ENCODE results near the gene LRPAP1. TPM values are rescaled to one million over a fixed set of nuclear protein-coding genes. Genes with fewer than 3 reads are reported as not detected.

The LRPAP1 gene
- polyA plus RNA-seq, 2 of the 4 experiments (the other 2 are of a cell fraction): 64.3 to 81.1 TPM

DNA sequence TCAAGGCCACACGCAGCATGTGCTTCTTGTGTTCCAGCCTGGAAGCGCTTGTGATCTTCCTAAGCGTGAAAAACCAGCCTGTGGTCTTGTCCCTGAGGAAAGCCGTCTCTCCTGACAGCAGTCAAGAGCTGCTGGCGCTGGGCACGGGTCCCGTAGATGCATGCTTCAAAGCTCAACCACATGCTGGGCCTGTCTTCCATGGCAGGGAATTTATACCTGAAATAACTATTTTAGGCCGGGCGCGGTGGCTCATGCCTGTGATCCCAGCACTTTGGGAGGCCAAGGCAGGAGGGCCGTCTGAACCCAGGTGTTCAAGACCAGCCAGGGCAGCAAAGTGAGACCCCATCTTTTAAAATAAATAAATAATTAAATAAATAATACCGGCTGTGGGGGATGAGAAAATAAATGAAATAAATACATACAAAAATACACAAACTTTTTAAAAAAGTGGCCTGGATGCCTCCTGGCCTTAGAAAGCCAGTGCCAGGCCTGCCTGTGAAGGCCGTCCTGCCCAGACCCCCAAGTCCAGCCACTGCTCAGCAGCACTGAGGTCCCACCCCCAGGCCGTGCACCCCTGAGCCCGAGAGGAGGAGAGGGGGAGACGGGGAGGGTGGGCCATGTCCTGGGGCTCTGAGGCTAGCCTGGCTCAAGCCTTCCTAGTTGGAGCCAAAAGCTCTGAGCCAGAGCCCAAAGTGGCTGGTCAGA is 10.4 kb downstream of the LRPAP1 start:
- no peak for DNase-seq (ENCODE audit: low read depth in 1 of 2, low spot score in 1 of 2)
- CTCF ChIA-PET: no interaction called here
- Histone ChIP-seq H3K27ac (no peak overlapping the region), H3K9me3 (no peaks in the 10 kb centered on the region), H3K4me1 (no peaks in the 10 kb centered on the region), H3K4me3 (no peak overlapping the region), H3K4me2 (no peak overlapping the region)
- FAIRE-seq: no peak
- ATAC-seq: no peak
- 92% methylated on average over 14 of the region's 16 CpGs for WGBS (ENCODE audit: missing lambda C conversion rate)
- POLR2A ChIA-PET: no interaction called here
- TF ChIP-seq, protein P1, sequence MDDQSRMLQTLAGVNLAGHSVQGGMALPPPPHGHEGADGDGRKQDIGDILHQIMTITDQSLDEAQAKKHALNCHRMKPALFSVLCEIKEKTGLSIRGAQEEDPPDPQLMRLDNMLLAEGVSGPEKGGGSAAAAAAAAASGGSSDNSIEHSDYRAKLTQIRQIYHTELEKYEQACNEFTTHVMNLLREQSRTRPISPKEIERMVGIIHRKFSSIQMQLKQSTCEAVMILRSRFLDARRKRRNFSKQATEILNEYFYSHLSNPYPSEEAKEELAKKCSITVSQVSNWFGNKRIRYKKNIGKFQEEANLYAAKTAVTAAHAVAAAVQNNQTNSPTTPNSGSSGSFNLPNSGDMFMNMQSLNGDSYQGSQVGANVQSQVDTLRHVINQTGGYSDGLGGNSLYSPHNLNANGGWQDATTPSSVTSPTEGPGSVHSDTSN (IDR thresholded peaks at IDR 0.05): no peak
- TF ChIP-seq SMC3 (IDR thresholded peaks at IDR 0.05): no peak
- TF ChIP-seq CBX8 (IDR thresholded peaks at IDR 0.05): no peak
- TF ChIP-seq, protein P2, sequence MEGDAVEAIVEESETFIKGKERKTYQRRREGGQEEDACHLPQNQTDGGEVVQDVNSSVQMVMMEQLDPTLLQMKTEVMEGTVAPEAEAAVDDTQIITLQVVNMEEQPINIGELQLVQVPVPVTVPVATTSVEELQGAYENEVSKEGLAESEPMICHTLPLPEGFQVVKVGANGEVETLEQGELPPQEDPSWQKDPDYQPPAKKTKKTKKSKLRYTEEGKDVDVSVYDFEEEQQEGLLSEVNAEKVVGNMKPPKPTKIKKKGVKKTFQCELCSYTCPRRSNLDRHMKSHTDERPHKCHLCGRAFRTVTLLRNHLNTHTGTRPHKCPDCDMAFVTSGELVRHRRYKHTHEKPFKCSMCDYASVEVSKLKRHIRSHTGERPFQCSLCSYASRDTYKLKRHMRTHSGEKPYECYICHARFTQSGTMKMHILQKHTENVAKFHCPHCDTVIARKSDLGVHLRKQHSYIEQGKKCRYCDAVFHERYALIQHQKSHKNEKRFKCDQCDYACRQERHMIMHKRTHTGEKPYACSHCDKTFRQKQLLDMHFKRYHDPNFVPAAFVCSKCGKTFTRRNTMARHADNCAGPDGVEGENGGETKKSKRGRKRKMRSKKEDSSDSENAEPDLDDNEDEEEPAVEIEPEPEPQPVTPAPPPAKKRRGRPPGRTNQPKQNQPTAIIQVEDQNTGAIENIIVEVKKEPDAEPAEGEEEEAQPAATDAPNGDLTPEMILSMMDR (IDR thresholded peaks at IDR 0.05): no peak
- no peak for TF ChIP-seq CBX2 (IDR thresholded peaks at IDR 0.05; ENCODE audit: borderline replicate concordance, low read depth)
- TF ChIP-seq EHMT2 (IDR thresholded peaks at IDR 0.05; ENCODE audit: low read depth): no peak
- TF ChIP-seq SREBF2 (IDR thresholded peaks at IDR 0.05): no peak
- no peak for TF ChIP-seq NR3C1 (IDR thresholded peaks at IDR 0.05)
- TF ChIP-seq GATA3 (IDR thresholded peaks at IDR 0.05; ENCODE audit: borderline replicate concordance): no peak
- no peak for TF ChIP-seq RCOR1 (IDR thresholded peaks at IDR 0.05; ENCODE audit: low read depth, low read length)

DNA sequence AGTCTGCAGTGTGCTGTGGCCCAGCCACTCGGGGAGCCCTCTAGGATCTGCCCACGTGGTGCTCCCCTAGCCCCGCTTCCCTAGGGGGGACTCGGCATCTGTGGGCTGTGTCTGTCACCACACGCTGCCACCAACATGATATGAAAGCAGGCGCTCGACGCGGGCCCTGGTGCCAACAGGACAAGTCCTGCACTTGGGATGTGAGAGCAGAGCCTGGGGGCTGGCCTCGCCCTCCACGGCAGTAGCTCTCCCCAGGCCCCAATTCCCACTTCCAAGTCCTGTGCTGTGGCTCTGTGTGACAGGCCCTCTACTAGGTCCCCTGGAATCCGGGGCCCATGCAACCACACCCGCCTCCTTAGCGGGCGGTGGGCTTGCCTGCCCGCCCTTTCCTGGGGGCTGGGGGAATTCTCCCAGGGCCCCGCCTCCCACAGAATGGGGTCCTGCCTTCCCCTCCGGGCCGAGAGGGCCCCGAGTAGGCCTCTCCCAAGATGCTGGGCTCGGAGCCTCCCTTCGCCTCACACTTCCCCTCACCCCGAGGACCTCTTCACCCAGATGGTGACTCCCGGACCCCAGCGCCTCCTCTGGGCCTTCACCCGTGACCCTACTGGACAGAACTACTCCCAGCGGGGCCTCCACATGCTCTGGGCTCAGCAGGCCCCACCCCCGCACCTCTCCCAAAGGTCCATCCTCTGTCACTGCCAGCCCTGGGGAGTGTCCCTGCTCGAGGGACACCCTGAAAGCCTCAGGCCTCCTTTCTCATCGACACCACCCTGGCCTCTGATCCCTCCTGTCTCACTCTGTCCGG is 11.2 kb downstream of the LRPAP1 start:
- FAIRE-seq (no peak), ATAC-seq (no peak), DNase-seq (ENCODE audit: low read depth in 1 of 2, low spot score in 1 of 2) (no peak)
- Histone ChIP-seq H3K27ac (no peak overlapping the region), H3K4me3 (no peak overlapping the region), H3K9me3 (no peaks in the 10 kb centered on the region), H3K4me1 (no peaks in the 10 kb centered on the region), H3K4me2 (no peak overlapping the region)
- TF ChIP-seq HDAC2 (IDR thresholded peaks at IDR 0.05) (no peak), ZC3H11A (IDR thresholded peaks at IDR 0.05) (no peak), EP300 (IDR thresholded peaks at IDR 0.05) (no peak), CHD2 (IDR thresholded peaks at IDR 0.05; ENCODE audit: low read length, partially characterized antibody) (no peak), RCOR1 (IDR thresholded peaks at IDR 0.05; ENCODE audit: low read depth, low read length) (no peak), GATA3 (IDR thresholded peaks at IDR 0.05; ENCODE audit: borderline replicate concordance) (no peak), EHMT2 (IDR thresholded peaks at IDR 0.05; ENCODE audit: low read depth) (no peak)
- TF ChIP-seq, protein P3, sequence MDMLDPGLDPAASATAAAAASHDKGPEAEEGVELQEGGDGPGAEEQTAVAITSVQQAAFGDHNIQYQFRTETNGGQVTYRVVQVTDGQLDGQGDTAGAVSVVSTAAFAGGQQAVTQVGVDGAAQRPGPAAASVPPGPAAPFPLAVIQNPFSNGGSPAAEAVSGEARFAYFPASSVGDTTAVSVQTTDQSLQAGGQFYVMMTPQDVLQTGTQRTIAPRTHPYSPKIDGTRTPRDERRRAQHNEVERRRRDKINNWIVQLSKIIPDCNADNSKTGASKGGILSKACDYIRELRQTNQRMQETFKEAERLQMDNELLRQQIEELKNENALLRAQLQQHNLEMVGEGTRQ (IDR thresholded peaks at IDR 0.05): no peak
- TF ChIP-seq, protein P4, sequence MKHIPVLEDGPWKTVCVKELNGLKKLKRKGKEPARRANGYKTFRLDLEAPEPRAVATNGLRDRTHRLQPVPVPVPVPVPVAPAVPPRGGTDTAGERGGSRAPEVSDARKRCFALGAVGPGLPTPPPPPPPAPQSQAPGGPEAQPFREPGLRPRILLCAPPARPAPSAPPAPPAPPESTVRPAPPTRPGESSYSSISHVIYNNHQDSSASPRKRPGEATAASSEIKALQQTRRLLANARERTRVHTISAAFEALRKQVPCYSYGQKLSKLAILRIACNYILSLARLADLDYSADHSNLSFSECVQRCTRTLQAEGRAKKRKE (CRISPR knock-in tag; IDR thresholded peaks at IDR 0.05; ENCODE audit: low read depth): no peak
- TF ChIP-seq, protein P1 (IDR thresholded peaks at IDR 0.05): no peak
- POLR2A ChIA-PET: no interaction called here
- 91% methylated on average over 13 of the region's 31 CpGs for WGBS (ENCODE audit: missing lambda C conversion rate)
- CTCF ChIA-PET: no interaction called here
